ENCODE data around the gene PAPSS1.
A peak's percentile ranks its signal among the peaks of the same experiment; 100 is the strongest.
"Not testable (repeated sequence)": the region's sequence is repeated elsewhere in the genome, so short reads cannot be mapped to it uniquely, and the experiment has no call there.

Gene PAPSS1

DNA sequence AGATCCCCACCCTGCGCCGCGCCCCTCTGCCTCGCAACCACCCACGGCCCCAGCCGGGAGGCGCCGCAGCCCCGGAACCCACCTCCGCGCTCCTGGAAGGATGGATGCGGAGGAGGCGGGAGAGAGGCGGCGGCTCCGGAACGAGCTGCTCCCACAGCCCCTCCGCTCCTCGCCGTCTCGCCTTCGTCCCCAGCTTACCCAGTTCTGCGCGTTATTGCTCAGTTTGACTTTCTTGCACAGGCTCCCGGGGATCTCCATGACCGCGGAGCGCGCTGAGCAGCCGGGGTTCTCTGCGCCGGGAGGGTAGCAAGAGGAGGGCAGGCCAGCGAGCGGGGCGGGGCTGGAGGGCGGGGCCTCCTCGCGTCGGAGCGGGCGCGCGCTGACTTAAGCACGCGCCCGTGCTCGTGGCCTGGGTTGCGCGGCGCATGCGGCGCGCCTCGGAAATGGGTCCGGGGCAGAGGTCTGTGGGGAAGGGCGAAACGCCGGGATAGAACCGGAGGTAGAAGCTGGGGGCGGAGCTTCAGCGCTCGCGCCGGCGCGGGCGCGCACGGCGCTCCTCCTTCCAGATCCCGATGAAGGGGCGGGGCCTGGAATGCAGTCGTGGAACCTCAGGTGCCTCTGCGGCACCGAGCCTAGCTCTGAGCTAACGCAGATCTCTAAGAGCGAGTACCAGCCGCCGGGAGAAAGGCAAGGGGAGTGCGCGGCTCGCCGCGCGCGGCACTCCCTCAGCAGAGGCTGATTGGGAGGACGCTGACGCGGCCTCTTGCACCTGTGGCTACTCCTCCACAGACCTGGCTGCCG is at the start of gene PAPSS1:
Gene PAPSS1 (minus strand): TSS at position 313 of the 801 bp plus-strand sequence. CDS start 55 bp downstream, at position 258.
- DNase-seq (ENCODE audit: low spot score): peak; percentile 97

DNA sequence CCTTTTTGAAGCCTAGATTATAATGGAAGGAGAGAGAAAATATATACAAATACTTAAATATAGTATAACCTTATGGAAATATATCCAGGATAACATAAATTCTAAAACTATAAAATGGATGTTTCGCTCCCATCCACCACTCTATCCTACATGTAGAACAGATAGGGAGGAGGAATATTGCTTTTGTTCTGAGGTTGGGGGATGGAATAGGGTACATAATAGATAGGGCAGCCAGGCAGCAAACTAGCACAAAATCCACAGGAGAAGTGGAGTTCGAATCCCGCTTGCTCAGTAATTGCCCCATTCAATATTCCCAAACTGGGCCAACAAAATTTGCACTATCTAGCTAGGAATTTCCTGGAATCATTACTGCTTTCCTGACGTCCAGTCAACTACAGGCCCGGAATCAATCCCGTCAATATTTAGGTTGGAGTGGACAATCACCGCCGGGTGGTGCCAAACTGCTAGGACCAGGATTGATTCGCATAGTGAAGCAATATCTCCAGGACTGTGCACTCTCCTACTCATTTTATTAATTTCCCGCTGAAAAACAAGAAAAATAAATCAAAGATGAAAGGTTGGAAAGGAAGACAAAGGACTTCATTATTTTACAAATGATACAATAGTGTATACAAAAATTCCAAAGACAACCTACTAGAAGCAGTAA is 40.4 kb upstream of the PAPSS1 start:
- DNase-seq (ENCODE audit: low spot score): no peak

GRCh38 chr4:107757864-107758476 is 37.9 kb upstream of the PAPSS1 start:
- peak; percentile 48 for DNase-seq (ENCODE audit: low spot score)

GRCh38 chr4:107757283-107757682 is 37.2 kb upstream of the PAPSS1 start:
- no peak for DNase-seq (ENCODE audit: low spot score)

GRCh38 chr4:107755841-107756356 is 35.9 kb upstream of the PAPSS1 start:
- no peak for DNase-seq (ENCODE audit: low spot score)

DNA sequence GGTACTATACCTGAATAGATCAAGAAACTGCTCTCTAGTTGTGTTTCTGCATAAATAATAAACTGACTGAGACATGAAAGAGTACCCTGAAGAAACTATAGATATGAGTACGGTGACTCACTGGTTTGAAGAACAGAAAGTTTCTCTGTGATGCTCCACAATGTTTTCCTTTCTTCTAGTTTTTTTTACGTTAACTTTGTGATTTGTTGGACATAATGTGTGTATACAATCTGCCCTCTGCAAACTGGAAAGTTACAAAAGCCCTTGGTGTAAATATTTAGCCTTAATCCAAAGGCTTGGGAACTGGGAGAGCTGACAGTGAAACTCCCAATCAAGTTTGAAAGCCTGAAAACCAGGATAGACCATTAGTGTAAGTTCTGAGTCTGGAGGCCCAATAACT is 31.6 kb upstream of the PAPSS1 start:
- peak; percentile 92 for DNase-seq (ENCODE audit: low spot score)

GRCh38 chr4:107747748-107748486 is 27.9 kb upstream of the PAPSS1 start:
- DNase-seq (ENCODE audit: low spot score): no peak

GRCh38 chr4:107746161-107746560 is 26.1 kb upstream of the PAPSS1 start:
- DNase-seq (ENCODE audit: low spot score): no peak

DNA sequence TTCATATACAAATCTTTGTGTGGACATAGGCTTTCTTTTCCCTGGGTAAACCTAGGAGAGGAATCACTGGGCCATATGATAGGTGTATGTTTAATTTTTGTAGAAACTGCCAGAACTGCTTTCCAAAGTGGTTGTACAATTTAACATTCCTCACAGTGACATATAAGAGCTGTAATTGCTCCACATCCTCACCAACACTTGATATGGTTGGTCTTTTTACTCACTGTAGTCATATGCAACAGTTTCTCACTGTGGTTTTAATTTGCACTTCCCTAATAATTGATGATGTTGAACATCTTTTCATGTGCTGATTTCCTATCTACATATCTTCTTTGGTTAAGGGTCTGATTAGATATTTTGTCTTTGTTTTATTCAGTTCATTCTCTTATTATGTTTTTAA is 24.5 kb upstream of the PAPSS1 start:
- no peak for DNase-seq (ENCODE audit: low spot score)

GRCh38 chr4:107743532-107743931 is 23.5 kb upstream of the PAPSS1 start:
- DNase-seq (ENCODE audit: low spot score): no peak

DNA sequence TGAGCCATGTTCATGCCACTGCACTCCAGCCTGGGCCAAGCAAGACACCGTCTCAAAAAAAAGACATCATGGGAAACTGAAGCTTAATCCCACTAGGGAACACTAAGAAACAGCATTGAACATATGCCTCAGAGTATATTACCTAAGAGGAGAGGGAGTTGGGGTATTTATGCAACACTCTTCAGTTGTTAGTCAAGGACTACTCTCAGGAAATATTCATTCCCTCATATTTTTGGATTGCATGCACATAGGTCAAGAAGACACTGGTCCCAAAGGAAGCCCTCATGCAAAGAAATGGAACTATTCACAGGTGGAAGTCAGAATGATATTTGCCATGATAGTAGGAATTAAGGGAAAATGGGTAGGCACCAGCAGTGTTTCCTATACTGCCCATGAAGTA is 22.8 kb upstream of the PAPSS1 start:
- DNase-seq (ENCODE audit: low spot score): no peak

GRCh38 chr4:107742196-107742595 is 22.2 kb upstream of the PAPSS1 start:
- no peak for DNase-seq (ENCODE audit: low spot score)

- no peak for DNase-seq (ENCODE audit: low spot score)
Measured at GRCh38 chr4:107740950-107741701, 21.1 kb upstream of the PAPSS1 start.

DNA sequence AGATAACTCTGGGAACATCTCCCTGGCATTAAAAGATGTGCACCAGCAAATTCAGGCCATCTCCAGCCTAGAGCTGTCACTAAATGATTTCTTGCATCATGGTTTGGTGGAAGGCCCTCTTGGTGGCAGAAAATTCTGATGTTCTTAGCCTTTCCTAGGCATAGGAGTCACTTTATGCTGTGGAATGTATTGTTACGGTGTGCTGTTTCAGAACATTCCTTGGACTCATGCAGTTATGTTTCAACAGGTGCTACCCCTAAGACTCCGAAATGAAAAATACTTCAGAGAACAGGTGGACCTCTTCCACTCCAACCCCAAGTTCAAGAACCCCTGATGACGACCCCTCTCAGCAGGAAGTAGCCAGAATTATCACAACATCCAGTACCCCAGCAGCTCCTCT is 20.3 kb upstream of the PAPSS1 start:
- DNase-seq (ENCODE audit: low spot score): no peak

DNA sequence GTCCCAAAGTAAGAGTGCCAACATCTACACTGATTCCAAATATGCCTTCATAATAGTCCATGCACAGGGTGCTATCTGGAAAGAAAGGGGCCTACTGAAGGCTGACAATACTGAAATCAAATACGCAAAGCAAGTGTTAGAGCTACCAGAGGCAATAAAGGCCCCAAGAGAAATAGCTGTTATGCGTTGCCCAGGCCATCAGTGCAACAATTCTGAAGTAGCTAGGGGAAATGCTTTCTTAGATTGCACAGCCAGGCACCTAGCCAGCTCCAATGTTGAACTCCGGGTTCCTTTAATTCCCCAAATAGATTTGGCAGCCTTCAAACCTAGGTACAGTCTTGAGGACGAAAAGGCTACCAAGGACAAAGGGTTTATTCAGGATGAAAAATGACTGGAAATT is 17.4 kb upstream of the PAPSS1 start:
- no peak for DNase-seq (ENCODE audit: low spot score)

- DNase-seq (ENCODE audit: low spot score): peak; percentile 80
Measured at GRCh38 chr4:107736924-107737448, 17.0 kb upstream of the PAPSS1 start.

GRCh38 chr4:107736037-107736436 is 16.0 kb upstream of the PAPSS1 start:
- no peak for DNase-seq (ENCODE audit: low spot score)

DNA sequence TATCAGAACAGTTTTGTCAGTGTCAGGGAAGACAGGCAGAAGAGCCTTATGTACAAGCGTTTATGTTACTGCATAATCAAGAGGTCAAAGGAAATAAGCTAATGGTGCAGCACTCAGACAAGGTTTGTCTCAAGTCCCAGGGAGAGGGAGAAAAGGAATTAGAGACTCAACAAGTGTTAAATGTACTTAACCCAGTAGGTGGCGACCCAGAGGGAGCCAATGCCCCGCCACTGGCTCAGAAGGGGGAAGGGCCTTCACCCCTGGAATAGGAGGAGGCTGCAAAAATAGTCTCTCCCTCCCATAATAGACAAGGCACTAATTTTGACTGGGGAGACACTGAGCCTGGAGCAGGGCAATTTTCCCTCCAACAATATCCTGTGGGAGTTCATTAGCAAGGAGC is 14.1 kb upstream of the PAPSS1 start:
- DNase-seq (ENCODE audit: low spot score): peak; percentile 53

DNA sequence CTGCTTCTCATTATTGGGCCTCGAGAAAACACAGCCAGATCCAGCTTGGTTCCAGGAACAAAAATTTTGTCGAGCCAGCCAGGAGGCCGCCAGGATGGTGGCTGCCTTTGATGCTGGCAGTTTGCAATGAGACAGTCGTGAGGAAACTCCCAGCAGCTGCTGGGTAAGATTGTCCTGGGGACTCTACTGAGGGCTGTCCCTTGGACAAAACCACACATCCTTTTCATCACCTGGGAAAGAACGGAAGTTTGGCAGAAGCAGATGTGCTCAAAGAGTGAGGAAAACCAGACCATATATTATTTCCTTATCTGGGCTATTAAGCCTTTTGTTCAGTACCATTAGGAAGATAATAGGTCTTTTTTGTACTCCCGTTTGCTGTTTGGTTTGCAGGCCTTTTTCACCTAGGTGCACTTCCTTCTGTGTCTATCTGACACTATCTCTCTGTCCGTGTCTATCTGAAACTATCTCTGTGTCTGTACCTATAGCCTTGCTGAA is 13.4 kb upstream of the PAPSS1 start:
- no peak for DNase-seq (ENCODE audit: low spot score)

DNA sequence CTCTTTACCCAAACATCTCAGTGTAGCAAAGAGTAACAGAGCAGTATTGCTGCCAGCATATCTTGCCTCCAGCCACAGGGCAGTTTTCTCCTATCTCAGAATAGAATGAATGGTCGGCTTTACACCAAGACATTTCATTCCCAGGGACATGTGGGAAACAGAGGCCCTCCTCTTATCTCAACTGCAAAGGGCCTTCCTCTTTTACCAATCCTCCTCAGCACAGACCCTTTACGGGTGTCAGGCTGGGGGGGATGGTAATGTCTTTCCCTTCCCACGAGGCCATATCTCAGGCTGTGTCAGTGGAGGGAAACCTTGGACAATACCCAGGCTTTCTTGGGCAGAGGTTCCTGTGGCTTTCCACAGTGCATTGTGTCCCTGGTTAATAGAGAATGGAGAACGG is 9.0 kb upstream of the PAPSS1 start:
- not testable (repeated sequence) for DNase-seq (ENCODE audit: low spot score)
